Measurements from ENCODE around the gene CEP192. TPM values are rescaled to one million over a fixed set of nuclear protein-coding genes. Genes with fewer than 3 reads are reported as not detected.

CEP192 gene
- total RNA-seq, 1 donor from 2014 or later = 14.7 TPM

DNA sequence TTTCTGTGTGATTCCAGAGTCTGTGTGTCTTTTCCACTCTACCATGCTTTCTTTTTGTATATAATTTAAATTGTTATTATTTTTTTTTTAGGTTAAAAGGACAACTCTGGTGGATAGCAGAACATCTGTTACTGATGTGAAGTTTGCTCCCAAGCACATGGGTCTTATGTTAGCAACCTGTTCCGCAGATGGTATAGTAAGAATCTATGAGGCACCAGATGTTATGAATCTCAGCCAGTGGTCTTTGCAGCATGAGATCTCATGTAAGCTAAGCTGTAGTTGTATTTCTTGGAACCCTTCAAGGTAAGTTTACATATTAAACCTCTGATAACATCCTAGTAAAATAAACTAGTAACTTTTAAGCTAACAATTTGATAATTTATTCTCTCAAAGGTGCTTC is 28.1 kb upstream of the CEP192 start:
- Mint-ChIP-seq H3K27ac (ENCODE audit: unreplicated experiment) (no peak overlapping the region), H3K4me3 (ENCODE audit: unreplicated experiment) (no peak overlapping the region), H3K27me3 (ENCODE audit: low read depth) (no peaks in the 10 kb centered on the region), H3K9me3 (ENCODE audit: low read depth) (peaks cover 2% of the 10 kb centered on the region), H3K4me1 (ENCODE audit: low read depth) (peaks cover 5% of the 10 kb centered on the region), H3K36me3 (ENCODE audit: low read depth) (peaks cover 20% of the 10 kb centered on the region)
- DNase-seq (ENCODE audit: low spot score) = no peak
- TF ChIP-seq, protein P1, sequence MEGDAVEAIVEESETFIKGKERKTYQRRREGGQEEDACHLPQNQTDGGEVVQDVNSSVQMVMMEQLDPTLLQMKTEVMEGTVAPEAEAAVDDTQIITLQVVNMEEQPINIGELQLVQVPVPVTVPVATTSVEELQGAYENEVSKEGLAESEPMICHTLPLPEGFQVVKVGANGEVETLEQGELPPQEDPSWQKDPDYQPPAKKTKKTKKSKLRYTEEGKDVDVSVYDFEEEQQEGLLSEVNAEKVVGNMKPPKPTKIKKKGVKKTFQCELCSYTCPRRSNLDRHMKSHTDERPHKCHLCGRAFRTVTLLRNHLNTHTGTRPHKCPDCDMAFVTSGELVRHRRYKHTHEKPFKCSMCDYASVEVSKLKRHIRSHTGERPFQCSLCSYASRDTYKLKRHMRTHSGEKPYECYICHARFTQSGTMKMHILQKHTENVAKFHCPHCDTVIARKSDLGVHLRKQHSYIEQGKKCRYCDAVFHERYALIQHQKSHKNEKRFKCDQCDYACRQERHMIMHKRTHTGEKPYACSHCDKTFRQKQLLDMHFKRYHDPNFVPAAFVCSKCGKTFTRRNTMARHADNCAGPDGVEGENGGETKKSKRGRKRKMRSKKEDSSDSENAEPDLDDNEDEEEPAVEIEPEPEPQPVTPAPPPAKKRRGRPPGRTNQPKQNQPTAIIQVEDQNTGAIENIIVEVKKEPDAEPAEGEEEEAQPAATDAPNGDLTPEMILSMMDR (IDR thresholded peaks at IDR 0.05) = no peak

DNA sequence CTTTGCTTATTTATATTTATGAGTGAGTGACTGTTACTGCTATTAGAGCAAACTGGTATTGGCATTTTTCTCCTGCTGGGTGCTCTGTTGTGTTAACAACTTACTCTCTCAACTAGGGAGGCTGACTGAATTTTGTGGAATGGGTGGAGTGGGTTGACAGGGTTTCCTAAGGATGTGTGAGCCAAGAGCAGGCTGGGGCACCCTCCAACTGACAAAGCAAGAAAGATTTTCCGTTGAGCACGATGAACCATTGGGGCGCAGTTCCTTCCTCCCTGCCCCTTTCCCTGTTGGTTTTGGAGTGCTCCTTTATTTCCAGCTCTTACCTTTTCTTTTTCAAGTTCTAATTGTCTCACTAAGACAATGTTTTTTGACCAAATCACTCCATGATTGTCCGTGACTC is 23.0 kb upstream of the CEP192 start:
- TF ChIP-seq, protein P1 (IDR thresholded peaks at IDR 0.05) = no peak
- no peak for DNase-seq (ENCODE audit: low spot score)
- H3K36me3 Mint-ChIP-seq (ENCODE audit: low read depth) = peaks cover 23% of the 10 kb centered on the region
- no peak overlapping the region for H3K27ac Mint-ChIP-seq (ENCODE audit: unreplicated experiment)
- peaks cover 4% of the 10 kb centered on the region for H3K4me1 Mint-ChIP-seq (ENCODE audit: low read depth)
- no peaks in the 10 kb centered on the region for H3K27me3 Mint-ChIP-seq (ENCODE audit: low read depth)
- no peak overlapping the region for H3K4me3 Mint-ChIP-seq (ENCODE audit: unreplicated experiment)
- H3K9me3 Mint-ChIP-seq (ENCODE audit: low read depth) = no peaks in the 10 kb centered on the region

DNA sequence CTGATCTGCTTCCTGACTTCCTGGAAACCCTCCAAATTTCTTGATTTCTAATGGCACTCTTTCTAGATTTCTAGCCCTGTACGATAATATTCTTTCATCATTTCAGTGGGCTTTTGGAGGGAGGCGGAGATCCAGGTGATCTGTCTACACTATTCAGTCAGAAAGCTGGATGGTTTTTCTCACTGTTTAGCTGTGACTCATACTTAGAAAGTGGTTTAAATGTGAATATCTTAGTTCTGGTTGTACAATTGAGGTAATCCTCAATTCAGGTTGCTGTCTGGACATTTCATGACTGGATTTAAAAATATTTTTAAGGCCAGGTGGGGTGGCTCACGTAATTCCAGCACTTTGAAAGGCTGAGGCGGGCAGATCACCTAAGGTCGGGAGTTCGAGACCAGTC is 22.5 kb upstream of the CEP192 start:
- peaks cover 4% of the 10 kb centered on the region for H3K4me1 Mint-ChIP-seq (ENCODE audit: low read depth)
- H3K27ac Mint-ChIP-seq (ENCODE audit: unreplicated experiment) = no peak overlapping the region
- TF ChIP-seq, protein P1 (IDR thresholded peaks at IDR 0.05) = no peak
- H3K9me3 Mint-ChIP-seq (ENCODE audit: low read depth) = no peaks in the 10 kb centered on the region
- no peaks in the 10 kb centered on the region for H3K27me3 Mint-ChIP-seq (ENCODE audit: low read depth)
- H3K4me3 Mint-ChIP-seq (ENCODE audit: unreplicated experiment) = no peak overlapping the region
- DNase-seq (ENCODE audit: low spot score) = no peak
- H3K36me3 Mint-ChIP-seq (ENCODE audit: low read depth) = peaks cover 21% of the 10 kb centered on the region

DNA sequence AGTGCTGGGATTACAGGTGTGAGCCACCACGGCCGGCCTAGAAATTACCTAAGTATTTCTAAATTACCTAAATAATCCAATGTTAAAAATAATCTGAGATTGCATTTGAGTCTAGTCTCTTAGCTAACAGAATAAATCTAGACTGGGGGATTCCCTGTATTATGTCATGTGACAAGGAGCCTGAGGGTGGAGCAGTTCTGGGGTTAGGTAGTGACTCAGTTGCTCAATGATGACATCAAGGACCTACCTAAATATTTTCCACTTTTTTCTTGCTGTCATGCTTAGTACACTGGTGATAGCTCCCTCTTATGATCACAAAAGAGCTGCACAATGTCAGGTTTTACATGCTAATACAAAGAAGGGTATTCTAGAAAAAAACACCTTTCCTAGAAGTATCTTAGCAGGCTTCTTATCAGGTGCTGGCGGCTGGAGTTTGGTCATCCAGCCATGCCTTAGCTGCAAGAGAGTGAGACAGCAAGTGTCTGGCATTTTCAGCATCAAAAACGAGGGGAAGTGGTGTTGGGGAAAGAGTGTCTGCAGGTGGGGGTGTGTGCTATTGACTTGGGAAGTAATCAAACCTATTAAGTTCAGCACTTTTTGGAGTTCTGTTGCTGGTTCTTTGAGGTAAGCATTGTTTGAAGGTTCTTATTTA is 17.5 kb upstream of the CEP192 start:
- TF ChIP-seq, protein P1 (IDR thresholded peaks at IDR 0.05) = no peak
- Mint-ChIP-seq H3K4me3 (ENCODE audit: unreplicated experiment) (no peak overlapping the region), H3K4me1 (ENCODE audit: low read depth) (peaks cover 4% of the 10 kb centered on the region), H3K27ac (ENCODE audit: unreplicated experiment) (no peak overlapping the region), H3K9me3 (ENCODE audit: low read depth) (no peaks in the 10 kb centered on the region), H3K27me3 (ENCODE audit: low read depth) (no peaks in the 10 kb centered on the region), H3K36me3 (ENCODE audit: low read depth) (peaks cover 26% of the 10 kb centered on the region)
- no peak for DNase-seq (ENCODE audit: low spot score)

DNA sequence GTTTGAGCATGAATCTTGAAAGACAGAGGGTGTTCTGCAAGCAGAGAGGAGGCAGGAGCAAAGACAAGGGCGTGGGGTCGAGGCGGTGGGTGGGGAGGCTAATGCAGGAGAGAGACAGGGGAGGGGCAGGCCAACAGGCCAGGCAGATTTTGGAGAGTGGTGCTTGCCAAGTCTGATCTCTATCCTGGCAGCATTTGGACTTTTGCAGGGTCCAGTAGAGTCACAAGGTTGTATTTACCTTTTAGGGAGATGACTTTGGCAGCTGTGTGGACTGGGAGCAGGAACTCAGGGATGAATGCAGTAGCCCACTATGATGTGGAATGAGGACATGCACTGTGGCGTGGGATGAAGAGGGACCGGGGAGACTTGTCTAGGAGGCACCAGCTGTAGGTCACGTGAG is 15.7 kb upstream of the CEP192 start:
- Mint-ChIP-seq H3K9me3 (ENCODE audit: low read depth) (no peaks in the 10 kb centered on the region), H3K27me3 (ENCODE audit: low read depth) (no peaks in the 10 kb centered on the region), H3K4me3 (ENCODE audit: unreplicated experiment) (no peak overlapping the region), H3K4me1 (ENCODE audit: low read depth) (peaks cover 4% of the 10 kb centered on the region), H3K36me3 (ENCODE audit: low read depth) (peaks cover 27% of the 10 kb centered on the region), H3K27ac (ENCODE audit: unreplicated experiment) (peak overlapping the region; percentile 27)
- TF ChIP-seq, protein P1 (IDR thresholded peaks at IDR 0.05) = no peak
- no peak for DNase-seq (ENCODE audit: low spot score)

Data from chondrocyte (in vitro differentiated cells).